Vagina (tissue), 2 donors: ENCODE results near the gene SORL1-AS1.

Source experiments
- POLR2A ChIP-seq, 2 donors: fragments of 450-650 bp; IDR thresholded peaks; one replicate each; pipeline ENCODE4 v1.6.1; 2017; ENCODE audit warnings: antibody characterized with exemption in 2 of 2, mild to moderate bottlenecking in 2 of 2, moderate library complexity in 2 of 2
- POLR2AphosphoS5 ChIP-seq, 2 donors: sonication (generic); formaldehyde crosslinking; IDR thresholded peaks; one replicate each; pipeline ENCODE4 v1.9.0; 2017; ENCODE audit warnings: antibody characterized with exemption in 2 of 2, mild to moderate bottlenecking in 2 of 2, low read depth in 1 of 2; ENCODE audit not compliant: insufficient read depth in 1 of 2
- TF ChIP-seq, protein P1 (sequence below), 3 experiments: fragments of 450-650 bp in 2 of 3; fragments of 200-600 bp in 1 of 3; sonication (generic) in 1 of 3; IDR thresholded peaks; one replicate each; pipeline ENCODE4 v1.5.1; 2017 to 2019; ENCODE audit warnings: antibody characterized with exemption in 3 of 3, mild to moderate bottlenecking in 2 of 3, moderate library complexity in 2 of 3

DNA sequence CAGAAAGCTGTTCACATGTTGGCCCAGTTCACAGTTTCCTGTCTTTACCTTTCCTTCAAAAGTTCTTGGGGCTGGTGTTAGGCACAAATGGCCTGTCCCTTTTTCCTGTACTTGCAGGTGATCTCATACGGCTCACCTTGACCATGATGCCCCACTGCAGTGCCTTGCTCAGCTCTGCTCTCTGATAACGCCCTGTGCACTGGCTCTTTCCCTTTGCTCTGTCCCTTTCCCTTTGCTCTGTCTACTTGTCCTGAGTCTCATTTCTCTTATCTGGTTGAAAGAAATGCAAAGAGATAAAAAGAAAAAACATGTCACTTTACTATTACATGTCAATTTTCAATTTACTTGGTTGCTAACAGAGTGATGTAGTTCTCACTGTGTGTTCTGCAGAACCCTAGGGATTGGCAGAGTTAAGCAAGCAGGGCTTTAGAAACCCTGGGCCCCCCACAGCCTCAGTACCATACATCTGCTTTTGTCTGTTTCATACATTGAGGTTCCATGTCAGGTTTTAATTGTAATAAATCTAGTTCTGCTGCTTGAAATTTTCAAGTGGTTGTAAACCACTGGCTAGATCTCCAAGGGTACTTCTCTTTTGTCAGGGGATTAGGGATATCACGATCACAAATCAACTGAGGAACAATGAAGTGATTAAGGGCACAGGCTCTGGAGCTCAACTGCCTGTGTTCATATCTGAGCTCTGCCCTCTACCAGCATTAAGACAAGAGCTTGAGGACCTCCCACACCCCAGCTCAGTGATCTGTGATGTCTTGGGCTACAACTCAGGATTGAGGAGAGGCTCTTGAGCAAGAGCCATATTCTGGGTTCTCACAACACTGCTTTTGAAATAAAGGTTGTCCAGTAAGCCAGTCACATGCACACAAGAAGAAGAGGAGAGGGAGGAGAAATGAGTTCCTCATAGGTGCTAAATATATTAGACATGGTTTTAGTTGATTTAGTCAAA is 16.9 kb downstream of the SORL1-AS1 start:
- TF ChIP-seq, protein P1, sequence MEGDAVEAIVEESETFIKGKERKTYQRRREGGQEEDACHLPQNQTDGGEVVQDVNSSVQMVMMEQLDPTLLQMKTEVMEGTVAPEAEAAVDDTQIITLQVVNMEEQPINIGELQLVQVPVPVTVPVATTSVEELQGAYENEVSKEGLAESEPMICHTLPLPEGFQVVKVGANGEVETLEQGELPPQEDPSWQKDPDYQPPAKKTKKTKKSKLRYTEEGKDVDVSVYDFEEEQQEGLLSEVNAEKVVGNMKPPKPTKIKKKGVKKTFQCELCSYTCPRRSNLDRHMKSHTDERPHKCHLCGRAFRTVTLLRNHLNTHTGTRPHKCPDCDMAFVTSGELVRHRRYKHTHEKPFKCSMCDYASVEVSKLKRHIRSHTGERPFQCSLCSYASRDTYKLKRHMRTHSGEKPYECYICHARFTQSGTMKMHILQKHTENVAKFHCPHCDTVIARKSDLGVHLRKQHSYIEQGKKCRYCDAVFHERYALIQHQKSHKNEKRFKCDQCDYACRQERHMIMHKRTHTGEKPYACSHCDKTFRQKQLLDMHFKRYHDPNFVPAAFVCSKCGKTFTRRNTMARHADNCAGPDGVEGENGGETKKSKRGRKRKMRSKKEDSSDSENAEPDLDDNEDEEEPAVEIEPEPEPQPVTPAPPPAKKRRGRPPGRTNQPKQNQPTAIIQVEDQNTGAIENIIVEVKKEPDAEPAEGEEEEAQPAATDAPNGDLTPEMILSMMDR (IDR thresholded peaks at IDR 0.05), result no peak
- TF ChIP-seq POLR2AphosphoS5 (IDR thresholded peaks at IDR 0.05; ENCODE audit: insufficient read depth in 1 of 2, low read depth in 1 of 2) (no peak), POLR2A (IDR thresholded peaks at IDR 0.05) (no peak)
